ENCODE data around the gene SLCO1C1.
"Not testable (repeated sequence)": the region's sequence is repeated elsewhere in the genome, so short reads cannot be mapped to it uniquely, and the experiment has no call there.

The SLCO1C1 gene, protein sequence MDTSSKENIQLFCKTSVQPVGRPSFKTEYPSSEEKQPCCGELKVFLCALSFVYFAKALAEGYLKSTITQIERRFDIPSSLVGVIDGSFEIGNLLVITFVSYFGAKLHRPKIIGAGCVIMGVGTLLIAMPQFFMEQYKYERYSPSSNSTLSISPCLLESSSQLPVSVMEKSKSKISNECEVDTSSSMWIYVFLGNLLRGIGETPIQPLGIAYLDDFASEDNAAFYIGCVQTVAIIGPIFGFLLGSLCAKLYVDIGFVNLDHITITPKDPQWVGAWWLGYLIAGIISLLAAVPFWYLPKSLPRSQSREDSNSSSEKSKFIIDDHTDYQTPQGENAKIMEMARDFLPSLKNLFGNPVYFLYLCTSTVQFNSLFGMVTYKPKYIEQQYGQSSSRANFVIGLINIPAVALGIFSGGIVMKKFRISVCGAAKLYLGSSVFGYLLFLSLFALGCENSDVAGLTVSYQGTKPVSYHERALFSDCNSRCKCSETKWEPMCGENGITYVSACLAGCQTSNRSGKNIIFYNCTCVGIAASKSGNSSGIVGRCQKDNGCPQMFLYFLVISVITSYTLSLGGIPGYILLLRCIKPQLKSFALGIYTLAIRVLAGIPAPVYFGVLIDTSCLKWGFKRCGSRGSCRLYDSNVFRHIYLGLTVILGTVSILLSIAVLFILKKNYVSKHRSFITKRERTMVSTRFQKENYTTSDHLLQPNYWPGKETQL

DNA sequence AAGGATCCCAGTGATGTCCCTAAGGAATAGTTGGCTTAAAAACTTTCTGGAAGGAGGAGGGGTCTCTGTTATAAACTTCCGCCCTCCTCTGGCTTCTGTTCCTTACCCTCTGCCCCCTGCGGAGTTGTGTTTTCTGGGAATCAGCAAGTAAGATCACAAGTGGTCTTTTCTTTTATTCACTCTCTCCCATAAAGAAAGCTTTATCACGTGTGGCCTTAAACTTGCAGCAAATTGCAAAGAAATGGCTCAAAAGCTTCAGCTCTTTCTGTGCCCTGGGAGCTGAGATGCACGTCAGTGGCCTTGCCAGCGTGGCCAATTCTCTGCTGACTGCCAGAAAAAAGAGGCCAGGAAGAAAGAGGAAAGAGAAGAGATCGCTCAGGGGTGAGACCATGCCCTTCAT is at the start of gene SLCO1C1:
Gene SLCO1C1 (plus strand): TSS at position 101 of the 400 bp plus-strand sequence. CDS start 4,245 bp downstream, outside the sequence.
- no peak for DNase-seq

DNA sequence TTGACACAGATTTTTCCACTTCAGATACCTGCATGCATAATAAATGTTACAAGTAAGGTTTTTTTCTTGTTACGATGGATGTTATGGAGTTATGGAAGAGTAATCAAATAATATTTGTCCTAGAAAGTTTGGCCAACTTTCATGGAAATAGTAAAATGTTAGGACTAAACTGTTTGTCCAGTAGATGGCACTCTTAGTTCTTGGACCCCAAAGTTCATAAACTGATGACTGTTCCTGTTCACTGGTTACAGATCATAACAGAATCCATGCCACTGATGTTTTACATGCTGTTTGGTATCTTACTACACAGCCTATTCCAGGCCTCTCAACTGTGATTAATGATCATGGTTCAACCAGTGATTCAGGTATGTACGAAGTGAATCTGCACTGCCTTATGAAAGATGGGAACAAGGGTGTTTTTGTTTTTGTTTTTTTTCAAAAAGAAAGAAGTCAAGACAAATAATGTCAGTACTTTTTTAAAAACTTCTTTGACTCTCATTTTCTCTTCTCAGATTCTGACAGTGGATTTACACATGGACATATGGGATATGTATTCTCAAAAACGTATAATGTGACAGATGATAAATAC is 48.8 kb upstream of the SLCO1C1 start:
- DNase-seq = no peak

DNA sequence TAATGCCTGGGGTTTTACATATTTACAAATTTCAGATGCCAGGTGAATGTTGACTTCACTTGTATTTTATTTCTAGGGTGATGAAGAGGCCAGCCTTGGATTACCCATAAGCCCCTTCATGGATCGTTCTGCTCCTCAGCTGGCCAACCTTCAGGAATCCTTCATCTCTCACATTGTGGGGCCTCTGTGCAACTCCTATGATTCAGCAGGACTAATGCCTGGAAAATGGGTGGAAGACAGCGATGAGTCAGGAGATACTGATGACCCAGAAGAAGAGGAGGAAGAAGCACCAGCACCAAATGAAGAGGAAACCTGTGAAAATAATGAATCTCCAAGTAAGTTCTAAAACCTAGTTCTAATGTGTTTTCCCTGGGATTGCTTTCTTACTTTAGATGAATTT is 41.3 kb upstream of the SLCO1C1 start:
- no peak for DNase-seq

DNA sequence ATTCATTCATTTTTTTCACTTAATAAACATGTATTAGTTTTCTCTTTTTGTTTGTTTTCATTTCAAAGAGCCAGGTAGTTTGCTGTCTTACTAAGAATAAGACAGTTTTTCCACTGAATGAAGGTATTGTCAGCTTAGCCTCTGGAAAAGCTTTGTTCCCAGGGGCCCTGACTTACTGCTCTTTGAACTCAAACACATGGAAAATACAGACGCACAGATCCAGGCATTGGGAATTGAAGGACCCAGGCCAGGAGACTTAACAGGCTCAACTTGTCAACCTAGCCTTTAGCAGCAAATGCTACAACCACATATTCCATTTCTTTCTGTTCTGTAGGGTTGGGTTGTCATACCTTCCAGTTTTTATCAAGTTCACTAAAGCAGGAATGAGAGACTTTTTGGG is 38.5 kb upstream of the SLCO1C1 start:
- no peak for DNase-seq

DNA sequence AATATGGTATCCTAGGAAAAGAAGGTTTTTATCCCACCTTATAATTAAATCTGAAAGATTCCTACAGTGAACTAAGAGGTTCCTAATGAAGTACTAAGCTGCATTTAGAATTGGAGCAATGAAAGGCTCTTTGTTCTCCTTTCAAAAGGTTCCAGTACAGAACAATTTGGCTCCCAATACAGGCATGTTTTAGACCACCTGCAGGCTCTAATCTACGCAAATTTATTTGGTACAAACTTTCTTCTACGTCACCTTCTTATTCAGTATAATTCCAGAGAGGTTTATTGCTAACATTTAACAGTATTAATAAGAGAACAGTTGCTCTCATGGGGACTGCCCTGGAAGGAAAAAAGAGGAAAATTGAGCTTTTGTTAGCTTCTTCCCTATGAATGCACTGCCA is 37.6 kb upstream of the SLCO1C1 start:
- DNase-seq = no peak

DNA sequence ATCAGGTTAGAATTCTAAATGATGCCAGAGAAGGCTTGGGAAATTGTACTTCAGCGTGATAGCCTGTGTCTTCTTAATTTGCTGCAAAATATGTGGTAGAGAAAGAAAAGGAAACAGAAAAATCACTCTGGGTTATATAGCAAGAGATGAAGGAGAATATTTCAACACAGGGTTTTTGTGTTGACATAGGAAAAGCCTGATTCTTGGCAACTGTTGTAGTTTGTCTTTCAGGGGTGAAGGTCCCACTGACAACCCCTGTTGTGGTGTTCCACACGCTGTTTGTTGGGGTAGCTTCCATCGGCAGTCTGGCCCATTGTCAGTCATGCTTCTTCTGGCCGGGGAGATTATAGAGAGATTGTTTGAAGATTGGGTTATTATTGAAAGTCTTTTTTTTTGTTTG is 13.8 kb upstream of the SLCO1C1 start:
- DNase-seq = no peak

DNA sequence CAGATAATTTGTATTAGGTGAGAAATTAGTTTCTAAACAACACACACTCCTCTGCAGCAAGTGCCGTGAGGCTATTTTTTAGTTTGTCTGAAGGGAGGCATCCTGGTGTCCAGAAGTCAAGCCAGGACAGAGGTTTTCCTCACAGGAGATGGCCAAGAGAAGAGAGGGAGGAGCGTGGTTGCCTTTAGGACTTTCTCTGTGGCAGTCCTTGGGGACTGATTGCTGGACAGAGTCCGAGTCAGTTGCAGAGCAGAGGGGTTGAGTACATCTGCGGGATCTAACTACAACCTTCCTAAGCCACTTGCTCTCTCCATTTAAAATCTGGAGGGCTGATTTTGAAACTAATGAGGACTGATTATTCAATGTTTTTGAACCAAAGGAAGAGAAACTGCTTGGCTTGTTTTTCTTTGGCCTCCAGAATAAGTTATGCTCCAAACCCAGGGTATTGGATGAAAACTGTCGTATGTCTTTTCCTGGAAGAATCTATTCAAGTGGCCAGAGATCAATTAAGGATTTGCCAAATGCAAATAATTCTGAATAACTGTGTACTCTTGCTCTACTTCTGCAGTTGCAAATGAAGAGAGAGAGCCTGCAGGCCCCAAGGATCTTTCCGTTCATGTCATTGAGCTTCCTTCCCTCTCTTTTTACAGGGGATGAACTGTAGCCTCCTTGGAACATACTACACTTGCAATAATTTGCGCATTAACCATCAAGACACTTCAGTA is 1.2 kb downstream of the SLCO1C1 start:
- no peak for DNase-seq

DNA sequence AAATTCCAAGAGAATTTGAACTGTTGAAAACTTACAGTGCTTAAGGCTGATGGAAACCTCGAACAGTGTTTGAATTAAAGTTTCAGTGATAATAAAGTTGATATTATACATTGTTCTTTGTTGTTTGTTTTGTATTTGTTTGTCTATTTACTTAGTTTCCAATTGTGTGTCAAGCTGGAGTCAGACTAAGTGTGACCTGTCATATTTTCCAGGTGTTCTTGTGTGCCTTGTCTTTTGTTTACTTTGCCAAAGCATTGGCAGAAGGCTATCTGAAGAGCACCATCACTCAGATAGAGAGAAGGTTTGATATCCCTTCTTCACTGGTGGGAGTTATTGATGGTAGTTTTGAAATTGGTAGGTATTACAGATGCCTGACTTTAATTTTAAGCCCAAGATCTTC is 6.0 kb downstream of the SLCO1C1 start:
- DNase-seq = no peak

DNA sequence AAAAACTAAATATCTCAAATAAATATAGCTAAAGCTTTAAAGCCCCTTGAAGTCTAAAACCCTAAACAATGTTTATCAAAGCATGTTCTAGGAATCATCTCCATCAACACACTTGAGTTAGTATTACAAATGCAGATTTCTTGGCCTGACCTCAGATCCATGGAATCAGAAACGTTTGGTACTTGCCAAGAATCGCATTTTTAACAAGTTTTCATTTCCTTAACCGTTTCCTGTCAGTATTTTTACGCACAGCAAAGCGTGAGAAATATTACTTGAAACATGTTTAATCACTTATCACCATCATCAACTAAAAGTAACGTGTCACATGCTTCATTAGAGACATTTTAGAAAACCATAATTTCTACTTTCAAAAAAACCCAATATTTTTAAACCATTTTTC is 9.7 kb downstream of the SLCO1C1 start:
- DNase-seq = no peak

DNA sequence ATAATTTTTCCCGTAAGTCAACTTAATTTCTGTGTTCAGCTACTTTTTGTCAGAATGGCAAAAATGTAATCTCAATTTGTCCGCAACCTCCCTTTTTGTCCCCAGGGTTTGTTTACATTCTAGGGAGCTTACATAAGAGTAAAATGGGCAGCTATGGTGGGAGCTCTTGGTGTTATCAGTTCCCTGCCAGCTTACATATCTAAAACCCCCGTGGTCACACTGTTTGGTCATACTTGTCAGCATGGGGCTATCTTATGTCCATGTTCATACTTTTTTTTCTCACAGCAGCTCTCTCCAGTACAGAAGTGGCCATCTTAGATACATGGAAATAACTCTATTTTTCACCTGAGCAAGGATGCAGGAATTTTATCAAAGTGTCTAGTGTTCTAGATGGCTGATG is 16.7 kb downstream of the SLCO1C1 start:
- no peak for DNase-seq

DNA sequence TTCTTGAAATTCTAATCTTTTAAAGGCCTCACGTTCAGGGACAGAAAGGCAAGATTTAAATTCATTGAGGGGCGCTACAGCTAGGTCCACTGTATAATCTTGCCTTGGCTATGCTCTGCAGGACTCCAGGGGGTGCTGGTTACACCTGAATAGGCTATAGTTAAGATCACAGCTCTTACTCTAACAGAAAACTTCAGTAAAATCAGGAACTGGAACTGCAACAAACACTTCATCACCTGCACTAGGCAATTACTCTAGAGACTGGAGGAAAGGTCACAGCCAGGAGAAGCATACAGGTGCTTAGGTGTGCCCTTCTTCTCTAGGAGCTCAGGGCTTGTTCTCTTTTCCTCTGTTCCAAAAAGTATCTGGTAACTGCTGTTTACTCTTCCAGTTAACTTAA is 20.9 kb downstream of the SLCO1C1 start:
- DNase-seq = no peak

DNA sequence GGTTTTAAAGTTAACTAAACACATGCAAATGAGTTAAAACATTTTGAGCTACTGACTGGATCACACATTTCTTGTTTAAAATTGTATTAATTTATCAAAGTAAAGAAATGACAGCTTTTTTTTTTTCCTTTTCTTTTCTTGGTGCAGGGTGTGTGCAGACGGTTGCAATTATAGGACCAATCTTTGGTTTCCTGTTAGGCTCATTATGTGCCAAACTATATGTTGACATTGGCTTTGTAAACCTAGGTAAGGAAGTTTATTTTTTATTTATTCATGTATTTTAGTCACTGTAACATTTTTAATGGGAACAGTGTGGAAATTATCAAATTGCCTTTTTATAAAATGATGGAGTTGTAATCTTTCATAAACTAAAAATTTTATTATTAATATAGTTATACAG is 21.9 kb downstream of the SLCO1C1 start:
- DNase-seq = no peak

DNA sequence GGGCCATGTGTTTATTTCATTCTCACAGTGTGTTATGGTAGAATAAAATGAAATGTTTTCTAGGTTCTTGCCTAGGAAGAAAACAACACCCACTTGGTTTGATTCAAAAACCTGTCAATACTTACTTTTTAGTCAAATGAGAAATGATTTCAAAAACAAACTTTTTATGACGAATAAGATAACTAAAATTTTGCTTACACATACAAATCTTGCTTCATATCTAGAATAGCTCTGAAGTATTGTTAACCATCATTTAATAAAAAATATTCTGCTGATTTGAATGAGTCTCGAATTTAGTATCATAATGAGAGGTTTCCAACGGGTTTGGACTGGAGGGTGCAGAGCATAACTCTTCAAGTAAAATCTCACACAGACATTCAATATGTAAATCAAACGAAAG is 23.2 kb downstream of the SLCO1C1 start:
- DNase-seq = no peak

DNA sequence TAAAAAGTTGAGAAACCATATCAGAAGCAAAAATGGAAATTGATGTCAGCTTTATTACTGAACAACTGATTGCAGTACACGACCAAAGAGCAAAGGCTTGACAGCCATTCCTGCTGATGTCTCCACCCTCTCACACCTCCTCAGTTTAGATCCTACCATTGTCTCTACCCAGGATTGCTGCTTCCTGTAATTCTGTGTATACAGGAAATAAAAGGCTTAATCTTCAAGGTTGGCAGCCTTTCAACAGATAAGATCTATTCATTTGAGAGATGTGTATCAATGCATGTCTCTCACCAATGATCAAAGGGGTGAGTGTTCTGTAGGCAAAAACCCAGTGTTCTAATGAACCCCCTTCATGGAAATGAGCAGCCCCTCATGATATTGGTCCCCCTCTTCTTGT is 27.0 kb downstream of the SLCO1C1 start:
- DNase-seq = no peak

DNA sequence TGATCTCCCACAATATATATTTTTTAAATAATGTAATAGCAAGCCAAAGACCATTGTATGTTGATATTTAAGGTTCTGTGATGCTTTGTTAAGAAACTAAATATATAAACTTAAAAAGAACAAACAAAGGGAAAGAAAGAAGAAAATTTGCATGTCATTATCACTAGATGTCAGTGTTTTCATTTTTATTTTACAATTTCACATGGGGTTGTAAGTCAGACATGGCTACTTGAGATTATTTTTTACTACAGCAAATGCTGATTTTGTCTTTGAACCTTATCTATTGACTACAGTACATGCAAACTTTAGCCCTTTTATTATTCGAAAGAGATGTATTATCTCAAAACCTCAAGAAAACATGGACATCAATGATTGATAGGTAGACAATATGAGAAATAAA is 36.1 kb downstream of the SLCO1C1 start:
- no peak for DNase-seq

DNA sequence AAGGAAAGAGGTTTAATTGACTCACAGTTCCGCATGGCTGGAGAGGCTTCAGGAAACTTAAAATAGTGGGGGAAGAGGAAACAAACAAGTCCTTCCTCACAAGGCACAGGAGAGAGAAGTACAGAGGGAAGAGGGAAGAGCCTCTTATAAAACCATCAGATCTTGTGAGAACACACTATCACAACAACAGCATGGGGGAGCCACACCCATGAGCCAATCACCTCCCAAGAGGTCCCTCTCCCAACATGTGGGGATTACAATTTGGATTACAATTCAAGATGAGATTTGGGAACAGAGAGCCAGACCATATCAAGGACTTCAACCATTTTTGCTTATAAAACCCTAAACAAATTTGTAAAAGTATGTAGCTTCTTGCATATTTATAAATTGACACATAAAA is 45.8 kb downstream of the SLCO1C1 start:
- no peak for DNase-seq

DNA sequence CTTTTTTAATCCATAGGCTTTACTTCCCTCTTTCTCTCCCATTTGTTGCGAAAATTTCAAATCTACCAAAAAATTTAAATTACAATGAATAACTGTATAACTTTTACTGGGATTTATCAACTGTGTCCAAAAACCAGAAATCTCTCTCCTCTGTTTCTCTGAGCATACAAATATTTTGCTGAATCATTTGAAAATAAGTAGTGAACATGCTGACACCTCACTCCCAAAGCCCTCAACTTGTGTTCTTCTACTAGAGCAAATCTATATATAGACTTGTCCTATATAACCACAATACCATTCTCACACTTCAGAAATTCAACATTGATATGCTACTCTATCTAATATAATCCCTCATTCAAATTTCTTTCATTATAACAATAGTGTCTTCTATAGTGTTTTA is 53.1 kb downstream of the SLCO1C1 start:
- DNase-seq = no peak

DNA sequence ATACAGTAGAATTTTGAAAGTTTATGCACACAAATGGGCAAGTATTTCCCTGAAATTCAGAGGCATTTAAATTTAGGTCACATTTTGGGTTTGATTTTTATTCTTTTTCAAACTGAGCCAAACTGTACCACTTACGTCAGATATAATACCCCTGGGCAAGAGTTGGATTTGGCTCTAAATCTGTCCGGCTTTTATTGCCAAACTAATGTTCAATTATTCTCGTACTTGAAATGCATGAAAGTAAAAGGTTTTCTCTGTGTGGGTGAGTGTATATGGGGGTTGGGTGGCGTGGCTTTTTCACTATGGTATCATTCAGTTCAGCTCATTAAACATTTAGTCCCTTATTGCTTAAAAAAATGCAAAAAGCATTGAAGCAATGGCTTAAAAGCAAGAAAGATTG is 55.9 kb downstream of the SLCO1C1 start:
- no peak for DNase-seq

DNA sequence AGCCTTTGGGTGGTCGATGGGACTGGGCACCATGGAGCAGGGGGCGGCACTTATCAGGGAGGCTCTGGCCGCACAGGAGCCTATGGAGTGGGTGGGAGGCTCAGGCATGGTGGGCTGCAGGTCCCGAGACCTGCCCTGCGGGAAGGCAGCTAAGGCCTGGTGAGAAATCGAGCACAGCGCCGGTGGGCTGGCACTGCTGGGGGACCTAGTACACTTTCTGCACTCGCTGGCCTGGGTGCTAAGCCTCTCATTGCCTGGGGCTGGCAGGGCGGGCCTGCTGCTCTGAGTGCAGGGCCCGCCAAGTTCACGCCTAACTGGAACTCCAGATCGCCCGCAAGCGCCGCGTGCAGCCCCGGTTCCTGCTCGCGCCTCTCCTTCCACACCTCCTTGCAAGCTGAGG is 82.3 kb downstream of the SLCO1C1 start:
- no peak for DNase-seq

DNA sequence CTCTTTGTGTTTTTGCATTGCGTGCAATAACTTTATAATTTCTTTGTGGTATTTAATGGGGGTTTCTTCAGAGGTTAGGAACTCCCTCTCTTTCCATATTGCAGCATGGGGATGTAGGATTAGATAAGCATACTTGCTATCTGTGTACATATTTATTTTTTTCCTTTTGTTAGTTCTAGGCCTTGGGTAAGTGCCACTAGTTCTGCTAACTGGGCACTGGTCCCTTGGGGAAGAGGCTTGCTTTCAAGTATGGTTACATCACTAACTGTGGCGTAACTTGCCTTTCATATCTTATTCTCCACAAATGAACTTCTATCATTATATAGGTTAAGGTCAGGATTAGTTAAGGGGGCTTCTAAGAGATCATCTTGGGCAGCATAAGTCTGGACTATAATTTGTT is 83.8 kb downstream of the SLCO1C1 start:
- DNase-seq = no peak

DNA sequence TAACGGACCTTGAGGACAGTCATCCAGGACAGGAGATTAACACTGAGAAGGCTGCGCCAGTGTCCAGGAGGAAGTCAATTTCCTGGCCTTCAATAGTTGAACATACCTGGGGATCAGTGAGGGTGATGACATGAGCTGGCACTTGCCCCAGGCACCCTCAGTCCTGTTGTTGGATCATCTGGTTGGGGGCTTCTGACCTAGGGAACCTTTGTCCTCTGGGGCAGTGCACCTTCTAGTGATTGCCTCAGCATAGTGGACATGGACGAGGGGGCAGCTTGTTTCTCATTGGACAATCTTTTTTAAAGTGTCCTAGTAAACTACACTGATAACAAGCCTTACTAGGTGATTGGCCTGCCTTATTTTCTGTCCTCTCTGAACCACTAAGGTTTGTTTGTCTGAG is 84.8 kb downstream of the SLCO1C1 start:
- DNase-seq = not testable (repeated sequence)

DNA sequence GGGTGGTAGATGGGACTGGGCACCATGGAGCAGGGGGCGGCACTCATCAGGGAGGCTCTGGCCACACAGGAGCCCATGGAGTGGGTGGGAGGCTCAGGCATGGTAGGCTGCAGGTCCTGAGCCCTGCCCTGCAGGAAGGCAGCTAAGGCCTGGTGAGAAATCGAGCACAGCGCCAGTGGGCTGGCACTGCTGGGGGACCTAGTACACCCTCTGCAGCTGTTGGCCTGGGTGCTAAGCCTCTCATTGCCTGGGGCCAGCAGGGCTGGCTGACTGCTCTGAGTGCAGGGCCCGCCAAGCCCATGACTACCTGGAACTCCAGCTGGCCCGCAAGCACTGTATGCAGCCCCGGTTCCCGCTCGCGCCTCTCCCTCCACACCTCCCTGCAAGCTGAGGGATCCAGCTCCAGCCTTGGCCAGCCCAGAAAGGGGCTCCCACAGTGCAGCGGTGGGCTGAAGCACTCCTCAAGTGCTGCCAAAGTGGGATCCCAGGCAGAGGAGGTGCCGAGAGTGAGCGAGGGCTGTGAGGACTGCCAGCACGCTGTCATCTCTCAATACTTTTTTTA is 88.7 kb downstream of the SLCO1C1 start:
- DNase-seq = not testable (repeated sequence)

DNA sequence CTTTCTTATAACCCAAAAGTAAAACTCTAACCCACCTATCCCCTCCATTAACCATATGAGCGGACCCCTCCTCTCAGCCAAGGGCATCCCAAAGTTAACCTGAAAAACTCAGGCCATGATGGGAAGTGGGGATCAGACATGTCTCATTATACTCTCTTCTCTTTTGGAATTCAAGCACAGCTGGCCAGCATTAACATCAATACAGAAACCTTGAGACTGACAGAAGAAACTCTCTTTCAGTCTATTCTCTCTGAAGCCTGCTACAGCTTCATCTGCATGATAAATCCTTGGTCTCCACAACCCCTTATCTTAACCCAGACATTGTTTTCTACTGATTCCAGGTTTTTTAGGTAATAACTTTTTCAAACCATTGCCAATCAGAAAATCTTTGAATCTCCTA is 97.8 kb downstream of the SLCO1C1 start:
- DNase-seq = no peak
